ENCODE data around the gene SLC9A6. TPM values are rescaled to one million over a fixed set of nuclear protein-coding genes. Genes with fewer than 3 reads are reported as not detected.

The SLC9A6 gene
- total RNA-seq, 2 donors from 2014 or later, result 12.1 to 13.3 TPM

Other genes starting within 250 kb of the SLC9A6 start
- not detected for gene CT45A3, start 217.2 kb upstream of the SLC9A6 start, total RNA-seq
- gene CT45A5, start 199.9 kb upstream of the SLC9A6 start, total RNA-seq, result not detected
- gene CT45A6, start 182.6 kb upstream of the SLC9A6 start, total RNA-seq, result not detected
- not detected for gene CT45A2, start 165.4 kb upstream of the SLC9A6 start, total RNA-seq
- not detected for gene CT45A7, start 148.2 kb upstream of the SLC9A6 start, total RNA-seq
- gene CT45A8, start 130.9 kb upstream of the SLC9A6 start, total RNA-seq, result not detected
- not detected for gene CT45A9, start 113.6 kb upstream of the SLC9A6 start, total RNA-seq
- not detected for gene CT45A10, start 92.0 kb upstream of the SLC9A6 start, total RNA-seq
- gene SAGE1, start 91.7 kb upstream of the SLC9A6 start, total RNA-seq, result not detected
- 10 to 100 TPM; 31.9 to 38.5 TPM for gene MMGT1, start 11.4 kb upstream of the SLC9A6 start, total RNA-seq
- gene FHL1, start 162.1 kb downstream of the SLC9A6 start, total RNA-seq, result 1,000 to 10,000 TPM; 1,036 to 1,050 TPM